ENCODE results near the gene CD40LG. TPM values are rescaled to one million over a fixed set of nuclear protein-coding genes. Genes with fewer than 3 reads are reported as not detected.
A peak's percentile ranks its signal among the peaks of the same experiment; 100 is the strongest.

Gene CD40LG
- total RNA-seq, 4 donors from 2014 or later, result 0.13 to 0.67 (median 0.38) TPM; not detected in 1

DNA sequence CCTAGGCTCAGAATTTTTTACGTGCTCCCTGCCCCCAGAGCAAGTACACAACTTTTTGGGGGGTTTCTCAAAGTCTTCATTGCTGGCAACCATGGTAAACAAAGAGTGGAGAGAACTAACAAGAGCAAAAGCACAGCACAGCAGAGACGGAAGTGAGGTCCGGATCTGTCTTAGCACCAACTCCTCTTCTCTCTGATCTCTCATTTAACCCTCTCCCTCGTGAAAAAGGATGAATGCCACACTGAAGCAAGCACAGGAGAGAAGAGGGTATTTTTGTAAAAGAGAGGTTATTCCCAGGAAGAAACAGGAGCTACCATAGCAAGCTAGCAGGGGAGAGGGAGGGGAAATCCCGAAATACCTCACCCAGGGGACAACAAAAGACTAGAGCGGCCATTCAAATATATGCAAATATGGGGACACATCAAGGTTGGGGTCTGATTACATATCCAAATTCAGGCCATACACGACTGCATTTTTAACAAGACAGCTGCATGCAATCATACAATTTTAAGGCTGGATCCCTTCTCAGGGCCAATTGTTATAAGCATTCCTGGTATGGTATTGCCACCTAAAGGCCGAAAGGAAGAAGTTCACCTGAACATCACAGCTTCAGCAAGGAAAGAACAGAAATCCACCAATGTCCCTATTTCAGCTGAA lies 46.6 kb downstream of the CD40LG start:
- Histone ChIP-seq H3K4me1 (no peaks in the 10 kb centered on the region), H3K27ac (no peak overlapping the region), H3K27me3 (no peaks in the 10 kb centered on the region), H3K9me3 (no peaks in the 10 kb centered on the region), H3K4me3 (no peak overlapping the region), H3K36me3 (no peaks in the 10 kb centered on the region)
- DNase-seq, result no peak
- 18 to 44% methylated on average over 7 to 8 of the region's 8 CpGs for WGBS, 2 donors
- TF ChIP-seq POLR2A (IDR thresholded peaks at IDR 0.05), result no peak
- TF ChIP-seq, protein P1, sequence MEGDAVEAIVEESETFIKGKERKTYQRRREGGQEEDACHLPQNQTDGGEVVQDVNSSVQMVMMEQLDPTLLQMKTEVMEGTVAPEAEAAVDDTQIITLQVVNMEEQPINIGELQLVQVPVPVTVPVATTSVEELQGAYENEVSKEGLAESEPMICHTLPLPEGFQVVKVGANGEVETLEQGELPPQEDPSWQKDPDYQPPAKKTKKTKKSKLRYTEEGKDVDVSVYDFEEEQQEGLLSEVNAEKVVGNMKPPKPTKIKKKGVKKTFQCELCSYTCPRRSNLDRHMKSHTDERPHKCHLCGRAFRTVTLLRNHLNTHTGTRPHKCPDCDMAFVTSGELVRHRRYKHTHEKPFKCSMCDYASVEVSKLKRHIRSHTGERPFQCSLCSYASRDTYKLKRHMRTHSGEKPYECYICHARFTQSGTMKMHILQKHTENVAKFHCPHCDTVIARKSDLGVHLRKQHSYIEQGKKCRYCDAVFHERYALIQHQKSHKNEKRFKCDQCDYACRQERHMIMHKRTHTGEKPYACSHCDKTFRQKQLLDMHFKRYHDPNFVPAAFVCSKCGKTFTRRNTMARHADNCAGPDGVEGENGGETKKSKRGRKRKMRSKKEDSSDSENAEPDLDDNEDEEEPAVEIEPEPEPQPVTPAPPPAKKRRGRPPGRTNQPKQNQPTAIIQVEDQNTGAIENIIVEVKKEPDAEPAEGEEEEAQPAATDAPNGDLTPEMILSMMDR (IDR thresholded peaks at IDR 0.05), result peak in 5 of 6 experiments; percentile 46 to 64 (median 57)
- intact Hi-C loops (cut with DNase I), result no loop called here

DNA sequence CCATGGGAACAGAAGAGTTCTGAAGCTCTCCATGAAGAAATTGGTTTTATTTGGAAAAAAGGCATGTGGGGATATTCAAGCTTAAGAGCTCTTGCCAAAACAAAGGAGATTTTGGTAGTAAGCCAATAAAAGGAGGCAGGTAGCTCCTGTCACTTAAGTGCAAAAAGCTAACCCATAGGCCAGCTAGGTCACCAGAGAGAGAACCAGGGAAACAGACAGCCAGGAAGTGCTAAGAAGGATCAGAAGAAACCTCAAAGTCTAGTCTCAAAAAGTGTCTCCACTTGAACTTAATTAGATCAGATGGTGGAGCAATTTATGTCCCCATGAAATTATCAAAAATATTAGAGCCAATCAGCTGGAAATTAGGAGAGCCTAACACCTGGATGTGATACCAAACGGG lies 49.2 kb downstream of the CD40LG start:
- no peaks in the 10 kb centered on the region for H3K36me3 ChIP-seq
- TF ChIP-seq, protein P1 (IDR thresholded peaks at IDR 0.05), result no peak
- no peak for TF ChIP-seq POLR2A (IDR thresholded peaks at IDR 0.05)
- no peaks in the 10 kb centered on the region for H3K27me3 ChIP-seq
- no peaks in the 10 kb centered on the region for H3K4me1 ChIP-seq
- DNase-seq, result no peak
- no peak overlapping the region for H3K27ac ChIP-seq
- H3K4me3 ChIP-seq, result no peak overlapping the region
- 47 to 75% methylated on average over 1 of the region's 1 CpG for WGBS, 2 donors
- no peaks in the 10 kb centered on the region for H3K9me3 ChIP-seq
- intact Hi-C loops (cut with DNase I), result no loop called here

DNA sequence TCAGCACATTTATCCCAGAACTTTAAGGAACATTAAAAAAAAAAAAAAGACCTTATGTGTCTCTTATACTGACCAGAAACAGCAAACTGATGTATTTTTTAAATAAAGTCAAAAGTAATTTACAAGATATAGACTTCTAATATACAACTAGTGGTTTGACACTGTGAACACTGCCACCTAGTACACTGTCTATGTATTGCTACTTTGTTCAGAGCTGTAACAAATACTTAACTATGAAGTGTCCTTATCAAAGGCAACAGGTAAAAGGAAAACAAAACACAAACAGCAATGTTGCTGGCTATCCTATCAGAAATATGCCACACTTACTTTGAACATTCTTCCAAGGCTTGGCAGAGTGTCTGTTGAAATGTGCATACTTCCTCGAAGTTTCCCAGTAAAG lies 60.4 kb downstream of the CD40LG start:
- DNase-seq, result no peak
- WGBS, 2 donors, result 48 to 56% methylated on average over 1 of the region's 1 CpG
- TF ChIP-seq, protein P1 (IDR thresholded peaks at IDR 0.05), result peak in 1 of 6 experiments; percentile 36
- TF ChIP-seq POLR2A (IDR thresholded peaks at IDR 0.05), result no peak
- Histone ChIP-seq H3K36me3 (no peaks in the 10 kb centered on the region), H3K27ac (no peak overlapping the region), H3K4me3 (no peak overlapping the region), H3K4me1 (peaks cover 0 to 10% (median 6%) of the 10 kb centered on the region in 3 donors), H3K9me3 (no peaks in the 10 kb centered on the region), H3K27me3 (no peaks in the 10 kb centered on the region)
- intact Hi-C loops (cut with DNase I), result no loop called here

Other genes starting within 250 kb of the CD40LG start
- gene BRS3, start 160.2 kb upstream of the CD40LG start, total RNA-seq, result not detected
- 10 to 100 TPM; 23.5 to 46.9 (median 41.9) TPM for gene HTATSF1, start 150.6 kb upstream of the CD40LG start, total RNA-seq
- 1 to 10 TPM in 1 of 4 donors, under 1 TPM in 2, not detected in 1; 0.48 to 1.2 (median 0.76) TPM for gene VGLL1, start 115.9 kb upstream of the CD40LG start, total RNA-seq
- 10 to 100 TPM in 1 of 4 donors, 1 to 10 TPM in 2, under 1 TPM in 1; 0.61 to 10.5 (median 2.9) TPM for gene ARHGEF6, start 132.8 kb downstream of the CD40LG start, total RNA-seq
- 100 to 1,000 TPM; 125 to 220 (median 205) TPM for gene RBMX, start 232.6 kb downstream of the CD40LG start, total RNA-seq

Data from esophagus squamous epithelium (tissue), 5 donors.